ENCODE measurements around the gene PAQR3. TPM values are rescaled to one million over a fixed set of nuclear protein-coding genes. Genes with fewer than 3 reads are reported as not detected.

PAQR3 gene, protein sequence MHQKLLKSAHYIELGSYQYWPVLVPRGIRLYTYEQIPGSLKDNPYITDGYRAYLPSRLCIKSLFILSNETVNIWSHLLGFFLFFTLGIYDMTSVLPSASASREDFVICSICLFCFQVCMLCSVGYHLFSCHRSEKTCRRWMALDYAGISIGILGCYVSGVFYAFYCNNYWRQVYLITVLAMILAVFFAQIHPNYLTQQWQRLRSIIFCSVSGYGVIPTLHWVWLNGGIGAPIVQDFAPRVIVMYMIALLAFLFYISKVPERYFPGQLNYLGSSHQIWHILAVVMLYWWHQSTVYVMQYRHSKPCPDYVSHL
- 3.4 and 5.6 TPM in 2 replicates for total RNA-seq (2014; rRNA removed; shearing (Covaris generic); ENCODE audit: low replicate concordance)

- Histone ChIP-seq H3K9me3 (no peaks in the 10 kb centered on the region), H3K27me3 (no peaks in the 10 kb centered on the region), H3K36me3 (no peaks in the 10 kb centered on the region), H3K4me3 (peak within 1 kb of the TSS; percentile 60)
- peak; percentile 76 for DNase-seq
These were observed at the start of gene PAQR3 for GRCh38 chr4:78938868-78939666. PAQR3 (minus strand) TSS chr4:78939438; CDS start chr4:78939224, 214 bp downstream.

- H3K9me3 ChIP-seq = no peaks in the 10 kb centered on the region
- no peak for DNase-seq
- H3K4me3 ChIP-seq = no peak overlapping the region
- H3K36me3 ChIP-seq = no peaks in the 10 kb centered on the region
- no peaks in the 10 kb centered on the region for H3K27me3 ChIP-seq
These were observed 48.4 kb upstream of the PAQR3 start for GRCh38 chr4:78987683-78988082.

- no peaks in the 10 kb centered on the region for H3K27me3 ChIP-seq
- no peaks in the 10 kb centered on the region for H3K9me3 ChIP-seq
- no peak for DNase-seq
These were observed 45.4 kb upstream of the PAQR3 start for GRCh38 chr4:78984593-78984992.

GRCh38 chr4:78975865-78976264 is 36.6 kb upstream of the PAQR3 start:
- no peaks in the 10 kb centered on the region for H3K36me3 ChIP-seq
- DNase-seq = no peak
- no peak overlapping the region for H3K4me3 ChIP-seq
- no peaks in the 10 kb centered on the region for H3K9me3 ChIP-seq
- H3K27me3 ChIP-seq = no peaks in the 10 kb centered on the region

More at GRCh38 chr4:78984593-78984992, 45.4 kb upstream of the PAQR3 start:
- Histone ChIP-seq H3K36me3 (no peaks in the 10 kb centered on the region), H3K4me3 (no peak overlapping the region)

- no peak for DNase-seq
- no peaks in the 10 kb centered on the region for H3K36me3 ChIP-seq
- H3K27me3 ChIP-seq = no peaks in the 10 kb centered on the region
- no peaks in the 10 kb centered on the region for H3K9me3 ChIP-seq
- H3K4me3 ChIP-seq = no peak overlapping the region
These were observed 32.5 kb upstream of the PAQR3 start for GRCh38 chr4:78971776-78972175.

DNA sequence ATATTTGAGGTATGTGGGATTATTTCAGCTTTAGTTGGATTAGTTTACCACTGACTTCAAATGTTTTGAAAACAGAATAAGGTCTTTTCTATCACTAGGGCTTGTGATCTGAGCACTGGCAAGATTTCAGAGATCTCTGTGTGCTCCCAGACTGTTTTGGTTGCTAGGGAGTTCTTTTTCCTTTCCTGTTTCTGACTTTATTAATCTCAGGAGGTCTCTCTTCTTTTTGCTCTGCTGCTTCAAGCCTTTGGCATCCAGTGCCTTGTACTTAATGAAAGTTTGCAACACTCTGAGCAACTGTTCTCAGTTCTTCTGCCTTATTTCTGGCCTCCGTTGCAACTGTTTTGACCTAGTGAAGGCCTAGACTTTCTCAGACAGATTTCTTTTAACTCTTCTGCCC is 32.1 kb upstream of the PAQR3 start:
- Histone ChIP-seq H3K36me3 (no peaks in the 10 kb centered on the region), H3K9me3 (no peaks in the 10 kb centered on the region), H3K4me3 (no peak overlapping the region), H3K27me3 (no peaks in the 10 kb centered on the region)
- DNase-seq = no peak

DNA sequence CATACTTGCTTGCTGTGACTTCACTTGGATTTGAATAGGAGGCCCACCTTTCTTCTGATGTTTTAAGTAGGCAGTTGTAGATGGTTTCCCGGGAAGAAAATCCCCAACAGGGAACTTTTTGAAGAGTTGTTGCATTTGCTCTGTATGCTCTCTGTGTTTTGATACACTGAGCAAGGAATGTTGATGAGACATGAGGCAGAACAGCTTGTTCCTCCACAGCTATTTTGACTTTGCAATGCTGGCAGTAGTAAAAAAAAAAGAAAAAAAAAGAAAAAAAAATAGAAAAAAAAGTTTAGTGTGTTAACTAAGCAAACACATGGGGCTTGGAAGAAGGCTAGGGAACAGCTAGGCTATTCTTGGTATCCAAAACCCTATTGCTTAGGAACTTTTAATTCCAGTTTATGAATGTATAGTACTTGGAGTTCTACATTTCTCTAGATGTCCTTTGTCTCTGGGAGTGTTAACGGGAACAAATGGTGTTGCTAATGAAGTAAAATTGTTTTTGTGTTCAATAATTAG is 23.4 kb upstream of the PAQR3 start:
- H3K36me3 ChIP-seq = no peaks in the 10 kb centered on the region
- no peak for DNase-seq
- no peak overlapping the region for H3K4me3 ChIP-seq
- H3K9me3 ChIP-seq = no peaks in the 10 kb centered on the region
- H3K27me3 ChIP-seq = no peaks in the 10 kb centered on the region

GRCh38 chr4:78960926-78961325 is 21.7 kb upstream of the PAQR3 start:
- Histone ChIP-seq H3K36me3 (no peaks in the 10 kb centered on the region), H3K4me3 (no peak overlapping the region), H3K9me3 (no peaks in the 10 kb centered on the region), H3K27me3 (no peaks in the 10 kb centered on the region)
- no peak for DNase-seq

DNA sequence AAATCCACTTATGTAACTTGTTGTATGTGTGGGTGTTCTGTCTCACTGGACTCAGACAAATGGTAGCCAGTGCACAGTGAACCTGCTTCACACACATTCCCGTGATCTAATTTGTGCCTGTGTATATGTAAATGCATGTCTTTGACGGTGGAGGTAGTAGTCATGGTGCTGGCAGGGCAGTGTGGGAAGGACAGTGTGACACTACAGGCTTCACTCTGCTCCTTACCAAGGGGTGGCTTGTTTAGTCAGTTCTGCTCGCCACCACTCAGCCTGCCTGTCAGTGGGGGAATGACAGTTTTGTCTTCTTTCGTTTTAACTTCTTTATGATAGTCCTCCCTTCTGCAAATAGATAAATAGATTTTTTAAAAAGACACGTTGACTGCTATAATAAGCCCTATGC is 17.7 kb upstream of the PAQR3 start:
- Histone ChIP-seq H3K27me3 (no peaks in the 10 kb centered on the region), H3K9me3 (no peaks in the 10 kb centered on the region), H3K4me3 (no peak overlapping the region), H3K36me3 (no peaks in the 10 kb centered on the region)
- DNase-seq = no peak

- Histone ChIP-seq H3K36me3 (no peaks in the 10 kb centered on the region), H3K9me3 (no peaks in the 10 kb centered on the region), H3K27me3 (no peaks in the 10 kb centered on the region), H3K4me3 (no peak overlapping the region)
- no peak for DNase-seq
These were observed 14.8 kb upstream of the PAQR3 start for GRCh38 chr4:78953769-78954666.

GRCh38 chr4:78953231-78953630 is 14.0 kb upstream of the PAQR3 start:
- no peaks in the 10 kb centered on the region for H3K36me3 ChIP-seq
- no peak for DNase-seq
- H3K9me3 ChIP-seq = no peaks in the 10 kb centered on the region
- H3K27me3 ChIP-seq = no peaks in the 10 kb centered on the region
- no peak overlapping the region for H3K4me3 ChIP-seq

GRCh38 chr4:78951862-78952472 is 12.7 kb upstream of the PAQR3 start:
- no peaks in the 10 kb centered on the region for H3K9me3 ChIP-seq
- no peaks in the 10 kb centered on the region for H3K36me3 ChIP-seq
- H3K4me3 ChIP-seq = no peak overlapping the region
- no peaks in the 10 kb centered on the region for H3K27me3 ChIP-seq
- DNase-seq = no peak

- DNase-seq = no peak
- no peaks in the 10 kb centered on the region for H3K27me3 ChIP-seq
- no peak overlapping the region for H3K4me3 ChIP-seq
- no peaks in the 10 kb centered on the region for H3K9me3 ChIP-seq
- H3K36me3 ChIP-seq = no peaks in the 10 kb centered on the region
These were observed 10.5 kb upstream of the PAQR3 start for GRCh38 chr4:78949735-78950134.

DNA sequence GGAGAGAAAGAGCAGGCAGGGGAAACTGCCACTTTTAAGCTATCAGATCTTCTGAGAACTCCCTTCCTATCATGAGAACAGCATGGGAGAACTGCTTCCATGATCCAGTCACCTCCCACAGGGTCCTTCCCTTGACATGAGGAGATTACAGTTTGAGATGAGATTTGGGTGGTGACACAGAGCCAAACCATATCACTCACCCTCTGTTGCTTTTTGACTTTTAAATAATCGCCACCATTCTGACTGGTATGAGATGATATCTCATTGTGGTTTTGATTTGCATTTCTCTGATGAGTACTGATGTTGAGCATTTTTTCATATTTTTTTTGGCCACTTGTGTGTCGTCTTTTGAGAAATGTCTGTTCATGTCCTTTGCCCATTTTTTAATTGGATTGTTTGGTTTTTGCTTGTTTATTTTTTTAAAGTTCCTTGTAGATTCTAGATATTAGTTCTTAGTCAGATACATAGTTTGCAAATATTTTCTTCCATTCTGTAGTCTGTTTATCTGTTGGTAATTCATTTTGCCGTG is 6.5 kb upstream of the PAQR3 start:
- no peaks in the 10 kb centered on the region for H3K9me3 ChIP-seq
- no peaks in the 10 kb centered on the region for H3K27me3 ChIP-seq
- H3K4me3 ChIP-seq = no peak overlapping the region
- DNase-seq = no peak
- H3K36me3 ChIP-seq = no peaks in the 10 kb centered on the region

DNA sequence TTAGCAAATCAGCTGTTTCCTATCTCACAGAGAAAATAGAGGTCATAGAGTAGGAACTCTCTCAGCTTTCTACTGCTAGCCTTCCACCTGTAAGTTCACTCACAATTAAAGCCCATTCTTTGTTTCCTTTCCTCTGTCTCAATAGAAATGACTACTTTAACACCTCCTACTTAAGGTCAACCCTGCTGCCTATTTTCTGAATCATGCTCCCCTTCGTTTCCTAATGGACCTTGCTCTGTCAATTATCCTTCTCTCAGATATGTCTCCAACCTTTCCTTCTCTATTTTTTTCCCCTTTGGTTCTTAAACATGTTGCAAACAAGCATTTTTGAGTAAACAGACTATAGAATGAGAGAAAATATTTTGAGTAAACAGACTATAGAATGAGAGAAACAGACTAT is 5.1 kb upstream of the PAQR3 start:
- Histone ChIP-seq H3K27me3 (no peaks in the 10 kb centered on the region), H3K36me3 (no peaks in the 10 kb centered on the region), H3K9me3 (no peaks in the 10 kb centered on the region), H3K4me3 (no peak overlapping the region)
- no peak for DNase-seq

DNA sequence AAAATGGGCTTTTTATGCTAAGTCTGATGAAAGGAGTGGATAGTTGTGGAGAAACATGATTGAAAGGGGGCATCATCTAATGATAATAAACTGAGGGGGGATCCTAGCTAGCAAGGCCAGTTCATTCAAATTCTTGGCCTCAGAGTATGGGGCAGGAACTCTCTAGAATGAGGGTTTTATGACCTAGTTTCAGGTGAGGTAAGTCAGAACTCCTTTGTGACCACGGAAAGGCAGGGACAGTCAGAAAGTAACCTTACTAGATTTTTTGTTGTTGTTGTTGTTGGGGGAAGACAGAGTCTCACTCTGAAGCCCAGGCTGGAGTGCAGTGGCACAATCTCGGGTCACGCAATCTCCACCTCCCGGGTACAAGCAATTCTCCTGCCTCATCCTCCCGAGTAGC is 1.5 kb upstream of the PAQR3 start:
- Histone ChIP-seq H3K4me3 (no peak overlapping the region), H3K36me3 (no peaks in the 10 kb centered on the region), H3K27me3 (no peaks in the 10 kb centered on the region), H3K9me3 (no peaks in the 10 kb centered on the region)
- DNase-seq = no peak

Data from MG63 (cell line).